HUES48 (cell line): ENCODE measurements around the gene SLC17A2.
A peak's percentile ranks its signal among the peaks of the same experiment; 100 is the strongest.

Source experiments
- H3K27ac ChIP-seq: one replicate; pipeline ENCODE4 v1.7.0; 2013; ENCODE audit warnings: low read depth, low read length, inconsistent platforms
- H3K27me3 ChIP-seq: 2 replicates; pipeline ENCODE4 v1.6.1; 2013; ENCODE audit warnings: mild to moderate bottlenecking, low read length; ENCODE audit not compliant: control insufficient read depth, insufficient read depth
- H3K36me3 ChIP-seq: 2 replicates; pipeline ENCODE4 v1.6.1; 2013; ENCODE audit warnings: low read length; ENCODE audit not compliant: control insufficient read depth, insufficient read depth
- H3K4me1 ChIP-seq: 2 replicates; pipeline ENCODE4 v1.6.1; 2013; ENCODE audit warnings: mild to moderate bottlenecking, low read length; ENCODE audit not compliant: control insufficient read depth, insufficient read depth
- H3K4me3 ChIP-seq: 2 replicates; pipeline ENCODE4 v1.5.1; 2013; ENCODE audit warnings: mild to moderate bottlenecking, low read depth, low read length
- H3K9ac ChIP-seq: 2 replicates; pipeline ENCODE4 v1.6.1; 2013; ENCODE audit warnings: mild to moderate bottlenecking, low read depth, low read length, moderate library complexity
- H3K9me3 ChIP-seq: 2 replicates; pipeline ENCODE4 v1.6.1; 2013; ENCODE audit warnings: low read length; ENCODE audit not compliant: control insufficient read depth, insufficient read depth

SLC17A2 gene

DNA sequence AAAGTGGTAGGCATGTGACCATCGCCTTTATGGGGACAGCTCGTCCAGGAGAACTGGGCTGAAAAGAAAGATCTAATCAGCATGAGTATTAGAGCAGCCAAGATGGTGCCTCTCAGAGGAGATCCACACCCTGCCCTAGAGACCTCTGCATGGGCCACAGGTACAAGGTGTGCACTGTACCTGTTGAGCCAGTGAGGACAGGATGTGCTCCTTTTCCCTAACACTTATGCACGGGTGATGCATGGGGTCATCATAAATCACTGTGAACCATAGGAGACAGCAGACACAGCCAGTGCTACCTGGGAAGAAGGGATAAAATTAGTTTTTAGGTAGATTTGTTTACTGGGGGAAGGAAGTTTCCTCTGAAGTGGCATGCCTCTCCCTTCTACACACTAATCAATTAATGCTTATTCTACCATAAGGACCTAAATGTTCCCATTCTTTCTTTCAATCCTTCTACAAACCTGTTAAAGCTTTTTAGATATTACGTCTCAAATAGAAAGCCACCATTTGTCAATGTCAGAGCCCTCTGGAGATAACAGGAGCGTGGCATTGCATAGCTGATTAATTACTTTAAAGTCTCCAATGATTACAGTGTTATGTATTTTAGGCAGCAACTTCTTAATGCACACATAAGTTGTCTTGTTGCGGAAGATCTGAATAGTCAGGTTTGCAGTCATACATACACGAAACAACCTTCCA is 13.6 kb downstream of the SLC17A2 start:
- no peaks in the 10 kb centered on the region for H3K36me3 ChIP-seq
- H3K27me3 ChIP-seq = no peaks in the 10 kb centered on the region
- H3K27ac ChIP-seq = no peak overlapping the region
- H3K4me3 ChIP-seq = no peak overlapping the region
- no peaks in the 10 kb centered on the region for H3K4me1 ChIP-seq
- H3K9me3 ChIP-seq = no peaks in the 10 kb centered on the region
- H3K9ac ChIP-seq = no peak overlapping the region

GRCh38 chr6:25916330-25916729 is 14.2 kb downstream of the SLC17A2 start:
- H3K9ac ChIP-seq = no peak overlapping the region
- no peaks in the 10 kb centered on the region for H3K4me1 ChIP-seq
- no peaks in the 10 kb centered on the region for H3K9me3 ChIP-seq
- no peak overlapping the region for H3K4me3 ChIP-seq
- no peaks in the 10 kb centered on the region for H3K36me3 ChIP-seq
- no peaks in the 10 kb centered on the region for H3K27me3 ChIP-seq
- no peak overlapping the region for H3K27ac ChIP-seq

DNA sequence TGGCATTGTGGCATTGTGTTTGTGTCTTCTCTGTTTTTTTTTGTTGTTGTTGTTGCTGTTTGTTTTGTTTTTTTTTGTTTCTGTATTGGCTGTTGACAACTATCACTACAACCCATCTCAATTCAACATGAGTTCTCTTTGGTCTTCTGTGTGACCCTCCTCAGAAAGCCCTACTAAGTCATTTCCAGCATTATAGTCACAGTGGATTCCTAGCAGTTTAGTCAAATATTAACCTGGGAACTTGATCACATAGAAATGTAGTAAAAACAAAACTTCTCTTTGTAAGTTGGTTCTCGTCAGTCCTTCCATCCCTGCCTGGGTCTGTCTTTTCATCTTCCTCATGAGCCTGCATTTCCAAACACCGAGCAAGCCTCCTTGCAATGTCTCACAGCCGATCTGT is 16.8 kb downstream of the SLC17A2 start:
- Histone ChIP-seq H3K9me3 (no peaks in the 10 kb centered on the region), H3K27ac (no peak overlapping the region), H3K27me3 (no peaks in the 10 kb centered on the region), H3K4me1 (no peaks in the 10 kb centered on the region), H3K36me3 (no peaks in the 10 kb centered on the region), H3K9ac (no peak overlapping the region), H3K4me3 (no peak overlapping the region)

DNA sequence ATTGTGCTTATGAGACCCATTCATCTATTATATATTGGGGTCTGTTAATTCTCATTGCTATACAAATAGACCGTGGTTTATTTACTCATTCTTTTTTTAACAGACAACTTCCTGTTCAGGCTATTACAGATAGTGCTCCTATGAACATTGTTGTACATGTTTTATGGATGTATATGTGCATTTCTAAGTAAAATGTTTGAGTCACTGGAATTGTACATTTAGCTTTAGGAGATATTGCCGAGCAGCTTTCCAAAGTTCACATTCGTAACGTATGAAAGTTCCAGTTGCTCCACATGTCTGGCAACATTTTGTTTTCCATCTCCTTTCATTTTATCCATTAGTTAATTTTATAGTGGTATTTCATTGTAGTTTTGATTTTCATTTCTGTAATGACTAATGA is 19.1 kb downstream of the SLC17A2 start:
- no peaks in the 10 kb centered on the region for H3K4me1 ChIP-seq
- no peak overlapping the region for H3K4me3 ChIP-seq
- H3K9me3 ChIP-seq = no peaks in the 10 kb centered on the region
- no peaks in the 10 kb centered on the region for H3K36me3 ChIP-seq
- H3K9ac ChIP-seq = no peak overlapping the region
- H3K27ac ChIP-seq = no peak overlapping the region
- H3K27me3 ChIP-seq = no peaks in the 10 kb centered on the region

DNA sequence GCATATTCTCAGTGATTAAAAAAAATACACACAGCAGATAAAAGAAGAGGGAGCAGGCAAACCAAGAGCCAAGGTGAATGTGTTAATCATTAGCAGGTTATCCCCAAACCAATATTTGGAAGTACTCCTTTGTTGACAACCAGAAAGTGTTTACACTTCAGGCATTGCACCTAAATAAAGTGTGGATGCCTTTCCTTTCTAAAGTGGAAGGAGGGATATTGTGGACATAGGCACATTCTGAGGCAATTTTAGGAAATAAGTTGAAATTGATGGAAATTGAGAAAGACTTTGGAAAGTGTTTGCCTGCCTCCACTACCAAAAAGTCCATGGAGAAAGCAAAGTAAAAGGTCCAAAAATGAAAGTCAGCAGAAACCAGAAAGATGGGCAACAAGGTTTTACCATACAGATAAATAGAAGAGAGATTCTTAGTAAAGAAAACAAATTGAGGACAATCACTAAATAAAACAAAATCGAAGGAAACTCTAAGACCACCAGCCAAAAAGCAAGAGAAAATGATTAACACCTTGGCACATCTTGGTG is 22.9 kb downstream of the SLC17A2 start:
- H3K27me3 ChIP-seq = no peaks in the 10 kb centered on the region
- H3K9me3 ChIP-seq = no peaks in the 10 kb centered on the region
- H3K4me3 ChIP-seq = no peak overlapping the region
- H3K27ac ChIP-seq = no peak overlapping the region
- no peaks in the 10 kb centered on the region for H3K36me3 ChIP-seq
- no peaks in the 10 kb centered on the region for H3K4me1 ChIP-seq
- no peak overlapping the region for H3K9ac ChIP-seq

- no peaks in the 10 kb centered on the region for H3K27me3 ChIP-seq
- H3K4me3 ChIP-seq = no peak overlapping the region
- peaks cover 17% of the 10 kb centered on the region for H3K4me1 ChIP-seq
- H3K27ac ChIP-seq = no peak overlapping the region
- no peaks in the 10 kb centered on the region for H3K9me3 ChIP-seq
- no peaks in the 10 kb centered on the region for H3K36me3 ChIP-seq
- H3K9ac ChIP-seq = no peak overlapping the region
Measured at GRCh38 chr6:25903467-25904099, 26.9 kb downstream of the SLC17A2 start.

GRCh38 chr6:25902071-25902470 is 28.4 kb downstream of the SLC17A2 start:
- H3K4me3 ChIP-seq = no peak overlapping the region
- H3K4me1 ChIP-seq = peaks cover 21% of the 10 kb centered on the region
- H3K9me3 ChIP-seq = no peaks in the 10 kb centered on the region
- H3K27ac ChIP-seq = no peak overlapping the region
- H3K27me3 ChIP-seq = no peaks in the 10 kb centered on the region
- H3K9ac ChIP-seq = no peak overlapping the region
- H3K36me3 ChIP-seq = no peaks in the 10 kb centered on the region

GRCh38 chr6:25900843-25901242 is 29.6 kb downstream of the SLC17A2 start:
- H3K27ac ChIP-seq = no peak overlapping the region
- H3K36me3 ChIP-seq = no peaks in the 10 kb centered on the region

GRCh38 chr6:25899580-25900408 is 30.7 kb downstream of the SLC17A2 start:
- Histone ChIP-seq H3K27me3 (no peaks in the 10 kb centered on the region), H3K9ac (0 out of 2 replicates have a peak overlapping the region, but pooled peaks have one; percentile 9), H3K27ac (peak overlapping the region; percentile 69), H3K9me3 (no peaks in the 10 kb centered on the region), H3K4me1 (peaks cover 21% of the 10 kb centered on the region), H3K4me3 (0 out of 2 replicates have a peak overlapping the region, but pooled peaks have one; percentile 25), H3K36me3 (no peaks in the 10 kb centered on the region)

More at GRCh38 chr6:25900843-25901242, 29.6 kb downstream of the SLC17A2 start:
- peaks cover 21% of the 10 kb centered on the region for H3K4me1 ChIP-seq
- H3K9me3 ChIP-seq = no peaks in the 10 kb centered on the region
- no peak overlapping the region for H3K9ac ChIP-seq
- H3K4me3 ChIP-seq = no peak overlapping the region
- no peaks in the 10 kb centered on the region for H3K27me3 ChIP-seq

DNA sequence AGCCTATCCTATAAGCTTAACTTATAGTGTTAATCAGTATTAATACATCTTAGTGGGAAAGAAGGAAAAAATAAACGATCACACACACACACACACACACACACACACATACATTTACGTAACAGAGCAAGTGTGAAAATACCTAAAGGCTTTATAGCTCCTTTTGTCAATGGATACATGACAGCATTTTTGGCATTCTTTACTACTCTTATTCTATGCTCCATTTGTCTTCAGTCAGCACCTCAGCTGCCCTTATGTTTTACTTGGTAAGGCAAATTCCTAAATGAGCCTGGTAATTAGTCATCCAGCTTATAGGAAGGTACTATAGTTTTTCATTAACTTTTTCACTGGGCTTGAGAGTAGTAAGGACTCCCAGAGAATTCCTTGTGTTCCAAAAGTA is 31.4 kb downstream of the SLC17A2 start:
- H3K9ac ChIP-seq = peak overlapping the region; percentile 10; the same call in 1 of the 2 replicates
- H3K27me3 ChIP-seq = no peaks in the 10 kb centered on the region
- peak overlapping the region; percentile 69 for H3K27ac ChIP-seq
- H3K4me3 ChIP-seq = 0 out of 2 replicates have a peak overlapping the region, but pooled peaks have one; percentile 25
- H3K9me3 ChIP-seq = no peaks in the 10 kb centered on the region
- H3K36me3 ChIP-seq = no peaks in the 10 kb centered on the region
- H3K4me1 ChIP-seq = peaks cover 21% of the 10 kb centered on the region
